DOHH2 (cell line): ENCODE measurements around the gene PPP6C.
"Not testable (repeated sequence)": the region's sequence is repeated elsewhere in the genome, so short reads cannot be mapped to it uniquely, and the experiment has no call there.

Experiments used
- H3F3A ChIP-seq: fragments of 200-600 bp; sonication (generic), shearing (Covaris generic); 2 replicates; pipeline ENCODE4 v1.6.0; 2016; ENCODE audit warnings: antibody characterized with exemption, mild to moderate bottlenecking; ENCODE audit not compliant: control insufficient read depth, insufficient read depth
- H3K27ac ChIP-seq: fragments of 200-600 bp; sonication (generic); 2 replicates; pipeline ENCODE4 v1.5.1; 2014; ENCODE audit warnings: low read depth, mild to moderate bottlenecking, low read length, moderate library complexity
- H3K27me3 ChIP-seq: fragments of 200-600 bp; sonication (generic); 2 replicates; pipeline ENCODE4 v1.6.1; 2014; ENCODE audit warnings: mild to moderate bottlenecking, low read length, mixed read lengths; ENCODE audit not compliant: control insufficient read depth
- H3K36me3 ChIP-seq: fragments of 200-600 bp; sonication (generic); 2 replicates; pipeline ENCODE4 v1.6.1; 2014; ENCODE audit warnings: mild to moderate bottlenecking, low read length, moderate library complexity, mixed read lengths; ENCODE audit not compliant: control insufficient read depth
- H3K4me1 ChIP-seq: fragments of 200-600 bp; sonication (generic); 2 replicates; pipeline ENCODE4 v1.6.1; 2014; ENCODE audit warnings: mild to moderate bottlenecking, low read length, mixed read lengths; ENCODE audit not compliant: control insufficient read depth
- H3K4me2 ChIP-seq: fragments of 200-600 bp; sonication (generic); 2 replicates; pipeline ENCODE4 v1.6.0; 2014; ENCODE audit warnings: mild to moderate bottlenecking, low read length, moderate library complexity
- H3K4me3 ChIP-seq: fragments of 200-600 bp; sonication (generic); 2 replicates; pipeline ENCODE4 v1.5.1; 2014; ENCODE audit warnings: mild to moderate bottlenecking, low read length, mixed read lengths
- H3K79me2 ChIP-seq: fragments of 200-600 bp; sonication (generic); 2 replicates; pipeline ENCODE4 v1.6.1; 2014; ENCODE audit warnings: mild to moderate bottlenecking, low read length, mixed read lengths; ENCODE audit not compliant: control insufficient read depth
- H3K9me2 ChIP-seq: fragments of 200-600 bp; sonication (generic); replicated peaks from 2 replicates; pipeline ENCODE4 v1.6.1; 2014; ENCODE audit warnings: mild to moderate bottlenecking, low read length, mixed read lengths; ENCODE audit not compliant: control insufficient read depth
- H3K9me3 ChIP-seq: fragments of 200-600 bp; sonication (generic); 2 replicates; pipeline ENCODE4 v1.6.1; 2014; ENCODE audit warnings: antibody characterized with exemption, low read length, mixed read lengths; ENCODE audit not compliant: control insufficient read depth, insufficient read depth
- H4K20me1 ChIP-seq: fragments of 200-600 bp; sonication (generic); 2 replicates; pipeline ENCODE4 v1.6.0; 2014; ENCODE audit warnings: low read depth, mild to moderate bottlenecking, antibody characterized with exemption, low read length, moderate library complexity; ENCODE audit not compliant: control insufficient read depth, insufficient read depth
- CTCF ChIP-seq: fragments of 200-600 bp; sonication (generic); IDR thresholded peaks from one replicate; pipeline ENCODE4 v1.5.1; 2014; ENCODE audit warnings: antibody characterized with exemption, mild to moderate bottlenecking, low read depth, low read length; ENCODE audit not compliant: poor library complexity, severe bottlenecking
- EZH2phosphoT487 ChIP-seq: fragments of 200-600 bp; sonication (generic); IDR thresholded peaks from 2 replicates; pipeline ENCODE4 v1.6.1; 2017; ENCODE audit warnings: borderline replicate concordance, mild to moderate bottlenecking, antibody characterized with exemption, low read length, moderate library complexity, mixed read lengths

Gene PPP6C

DNA sequence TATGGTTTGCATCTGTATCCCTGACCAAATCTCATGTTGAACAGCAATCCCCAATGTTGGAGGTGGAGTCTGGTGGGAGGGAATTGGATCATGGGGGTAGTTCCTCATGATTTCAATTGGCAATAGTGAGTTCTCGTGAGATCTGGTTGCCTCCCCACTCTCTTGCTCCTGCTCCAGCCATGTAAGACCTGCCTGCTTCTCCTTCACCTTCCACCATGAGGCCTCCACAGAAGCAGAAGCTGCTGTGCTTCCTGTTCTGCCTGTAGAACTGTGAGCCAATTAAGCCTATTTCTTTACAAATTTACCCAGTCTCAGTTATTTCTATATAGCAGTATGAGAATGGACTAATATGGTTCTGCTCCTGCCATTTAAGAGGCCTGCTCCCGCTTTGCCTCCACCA, 79.1 kb downstream of the PPP6C start:
- no peak overlapping the region for H3K4me3 ChIP-seq
- no peak overlapping the region for H3K27ac ChIP-seq
- TF ChIP-seq CTCF: no peak
- no peak for TF ChIP-seq EZH2phosphoT487
- no peaks in the 10 kb centered on the region for H3K79me2 ChIP-seq
- H3K36me3 ChIP-seq: no peaks in the 10 kb centered on the region
- no peaks in the 10 kb centered on the region for H3K9me3 ChIP-seq
- H3F3A ChIP-seq: no peaks in the 10 kb centered on the region
- H3K4me2 ChIP-seq: no peak overlapping the region
- no peaks in the 10 kb centered on the region for H3K27me3 ChIP-seq
- no peaks in the 10 kb centered on the region for H3K9me2 ChIP-seq
- no peaks in the 10 kb centered on the region for H4K20me1 ChIP-seq
- no peaks in the 10 kb centered on the region for H3K4me1 ChIP-seq

- not testable (repeated sequence) for H3K4me2 ChIP-seq, H3K79me2 ChIP-seq, H3K4me3 ChIP-seq, H3F3A ChIP-seq, H3K27me3 ChIP-seq, H3K4me1 ChIP-seq, H3K9me2 ChIP-seq, H3K9me3 ChIP-seq, H4K20me1 ChIP-seq, H3K27ac ChIP-seq, H3K36me3 ChIP-seq
These were observed 81.1 kb downstream of the PPP6C start for GRCh38 chr9:125108541-125108940.

- no peaks in the 10 kb centered on the region for H4K20me1 ChIP-seq
- H3K79me2 ChIP-seq: no peaks in the 10 kb centered on the region
- no peaks in the 10 kb centered on the region for H3K9me2 ChIP-seq
- H3K27me3 ChIP-seq: no peaks in the 10 kb centered on the region
- no peak overlapping the region for H3K4me3 ChIP-seq
- no peaks in the 10 kb centered on the region for H3K36me3 ChIP-seq
- no peaks in the 10 kb centered on the region for H3K4me1 ChIP-seq
- H3F3A ChIP-seq: no peaks in the 10 kb centered on the region
- H3K9me3 ChIP-seq: no peaks in the 10 kb centered on the region
- H3K27ac ChIP-seq: no peak overlapping the region
- TF ChIP-seq EZH2phosphoT487 (no peak), CTCF (no peak)
- H3K4me2 ChIP-seq: no peak overlapping the region
These were observed 83.2 kb downstream of the PPP6C start for GRCh38 chr9:125106285-125106893.

DNA sequence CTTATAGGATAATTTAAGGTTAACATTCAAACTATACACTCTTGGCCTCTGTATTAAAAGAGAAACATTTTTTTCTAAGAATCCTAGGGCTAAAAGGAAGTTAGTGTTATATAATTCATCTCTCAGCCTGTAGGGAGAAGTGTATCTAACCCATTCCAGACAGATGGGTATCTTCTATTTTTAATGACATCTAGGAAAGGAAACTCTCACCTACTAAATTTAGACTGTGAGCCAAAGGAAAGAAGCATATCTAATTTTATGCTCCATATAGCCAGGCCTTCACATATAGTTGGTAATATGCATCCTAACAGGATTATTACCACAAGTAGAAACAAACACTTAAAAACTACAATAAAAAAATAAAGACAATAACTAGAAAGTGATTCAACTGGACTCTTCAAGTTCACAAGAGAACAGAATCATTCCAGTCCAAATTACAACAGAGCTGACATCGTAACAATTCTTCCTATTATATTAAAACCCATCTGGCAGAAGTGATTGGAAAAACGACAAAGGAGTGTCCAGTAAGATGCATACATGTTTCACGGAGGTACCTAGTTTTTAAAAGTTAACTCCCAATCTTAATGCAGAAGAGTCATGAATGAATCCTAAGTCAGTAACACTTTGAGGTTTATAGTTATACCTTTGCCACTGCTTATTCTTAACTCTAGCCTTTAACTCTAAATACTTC, 85.7 kb downstream of the PPP6C start:
- H3K4me1 ChIP-seq: no peaks in the 10 kb centered on the region
- TF ChIP-seq CTCF: no peak
- no peak for TF ChIP-seq EZH2phosphoT487
- H3K79me2 ChIP-seq: no peaks in the 10 kb centered on the region

More for the DNA sequence above, 85.7 kb downstream of the PPP6C start:
- Histone ChIP-seq H4K20me1 (no peaks in the 10 kb centered on the region), H3K27me3 (no peaks in the 10 kb centered on the region), H3K4me3 (no peak overlapping the region), H3K36me3 (no peaks in the 10 kb centered on the region), H3F3A (no peaks in the 10 kb centered on the region), H3K9me3 (no peaks in the 10 kb centered on the region), H3K9me2 (no peaks in the 10 kb centered on the region), H3K27ac (no peak overlapping the region), H3K4me2 (no peak overlapping the region)
